ENCODE measurements around the gene ZBTB7C.

DNA sequence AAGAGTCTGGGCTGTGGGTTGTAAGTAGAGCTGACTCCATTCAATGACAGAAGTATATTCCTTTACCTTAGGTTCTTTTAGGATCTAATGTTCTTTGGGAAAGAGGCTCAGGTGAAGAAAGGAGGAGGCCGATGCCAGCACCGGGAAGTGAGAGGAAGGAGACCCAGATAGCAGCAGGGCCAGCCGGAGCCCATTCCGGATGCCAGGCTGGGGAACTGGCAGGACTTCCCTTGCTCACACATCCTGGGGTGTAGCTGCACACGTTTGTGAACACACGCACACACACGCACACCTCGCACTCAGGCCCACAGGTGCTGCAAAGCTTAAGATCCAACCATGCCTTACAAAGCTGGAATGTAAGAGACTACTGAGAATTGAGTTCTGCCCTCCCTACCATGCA lies 383.0 kb downstream of the ZBTB7C start:
- no peak for TF ChIP-seq CTCF (conservative IDR thresholded peaks at IDR 0.05 in 1 of 2, IDR thresholded peaks at IDR 0.05 in 1 of 2; ENCODE audit: extremely low read depth in 1 of 2, insufficient read depth in 1 of 2, low read depth in 1 of 2, low read length in 2 of 2)
- no peak for TF ChIP-seq EZH2 (IDR thresholded peaks at IDR 0.05; ENCODE audit: borderline replicate concordance, low read length)

All from mammary epithelial cell (primary cell).